Stimulated activated CD4-positive, alpha-beta T cell treated with anti-CD3 and anti-CD28 coated beads, Interleukin-1b, Interleukin-23, amount 100 ng/mL, for 4 hours (primary cell): ENCODE data around the gene ABHD14A.
A peak's percentile ranks its signal among the peaks of the same experiment; 100 is the strongest.
"Not testable (repeated sequence)": the region's sequence is repeated elsewhere in the genome, so short reads cannot be mapped to it uniquely, and the experiment has no call there.

Experiments
- DNase-seq, 2 donors: peaks; one replicate each; pipeline ENCODE4 v3.0.0-alpha.2; 2020; ENCODE audit warnings: low read depth in 2 of 2

ABHD14A gene

GRCh38 chr3:51974963-51975851 lies at the start of gene ABHD14A:
Gene ABHD14A, plus strand, starts transcription at chr3:51975064. Its CDS starts 72 bp downstream, at chr3:51975136.
- peak in 1 of 2 donors; percentile 64 for DNase-seq

- DNase-seq = no peak
Observed at GRCh38 chr3:51927061-51927977, 47.5 kb upstream of the ABHD14A start.

GRCh38 chr3:51928438-51928837 lies 46.4 kb upstream of the ABHD14A start:
- DNase-seq = no peak

GRCh38 chr3:51928981-51929380 lies 45.9 kb upstream of the ABHD14A start:
- not testable (repeated sequence) for DNase-seq

- DNase-seq = no peak
Observed at GRCh38 chr3:51929420-51930003, 45.4 kb upstream of the ABHD14A start.

- DNase-seq = no peak
Observed at GRCh38 chr3:51930439-51930838, 44.4 kb upstream of the ABHD14A start.

GRCh38 chr3:51931756-51932155 lies 43.1 kb upstream of the ABHD14A start:
- DNase-seq = no peak

GRCh38 chr3:51932471-51933370 lies 42.1 kb upstream of the ABHD14A start:
- no peak for DNase-seq

GRCh38 chr3:51933471-51934138 lies 41.3 kb upstream of the ABHD14A start:
- DNase-seq = no peak

GRCh38 chr3:51934139-51934850 lies 40.6 kb upstream of the ABHD14A start:
- no peak for DNase-seq

- no peak for DNase-seq
Observed at GRCh38 chr3:51934991-51935885, 39.6 kb upstream of the ABHD14A start.

GRCh38 chr3:51935886-51936755 lies 38.7 kb upstream of the ABHD14A start:
- no peak for DNase-seq

GRCh38 chr3:51937014-51937413 lies 37.9 kb upstream of the ABHD14A start:
- no peak for DNase-seq

GRCh38 chr3:51937611-51938450 lies 37.0 kb upstream of the ABHD14A start:
- no peak for DNase-seq

- DNase-seq = no peak
Observed at GRCh38 chr3:51938780-51939425, 36.0 kb upstream of the ABHD14A start.
